Heart right ventricle (tissue), 16 donors: ENCODE measurements around the gene ACVRL1. TPM values are rescaled to one million over a fixed set of nuclear protein-coding genes. Genes with fewer than 3 reads are reported as not detected.
A peak's percentile ranks its signal among the peaks of the same experiment; 100 is the strongest.

ENCODE experiments used
- ATAC-seq, 8 donors: fragments of 200-7000 bp; cut with Tn5 transposase; one replicate each; pipeline ENCODE4 v1.9.1; 2020; ENCODE audit warnings: mild to moderate bottlenecking in 8 of 8, moderate library complexity in 8 of 8, moderate number of reproducible peaks in 1 of 8
- DNase-seq, 2 donors: peaks; one replicate each; pipeline ENCODE4 v3.0.0-alpha.2; 2020
- H3K27ac ChIP-seq, 10 donors: fragments of 200-600 bp; sonication (generic) in 2 of 10; one replicate each; pipeline versions ENCODE4 v1.5.0 to v1.8.0; 2020 to 2022; ENCODE audit warnings: mild to moderate bottlenecking in 3 of 10
- H3K27me3 ChIP-seq, 7 donors: fragments of 200-600 bp; one replicate each; pipeline ENCODE4 v1.8.0; 2021 to 2022; ENCODE audit warnings: mild to moderate bottlenecking in 2 of 7
- H3K36me3 ChIP-seq, 9 donors: fragments of 200-600 bp; sonication (generic) in 1 of 9; one replicate each; pipeline versions ENCODE4 v1.5.0 to v1.8.0; 2020 to 2022; ENCODE audit warnings: mild to moderate bottlenecking in 2 of 9
- H3K4me1 ChIP-seq, 9 donors: fragments of 200-600 bp; sonication (generic) in 1 of 9; one replicate each; pipeline versions ENCODE4 v1.5.0 to v1.8.0; 2020 to 2022; ENCODE audit warnings: mild to moderate bottlenecking in 4 of 9
- H3K4me3 ChIP-seq, 10 donors: fragments of 200-600 bp; sonication (generic) in 2 of 10; one replicate each; pipeline versions ENCODE4 v1.5.0 to v1.8.0; 2020 to 2022; ENCODE audit warnings: mild to moderate bottlenecking in 7 of 10, moderate library complexity in 2 of 10
- H3K9me3 ChIP-seq, 11 donors: fragments of 200-600 bp in 10 of 11; sonication (generic) in 2 of 11; one replicate each; pipeline versions ENCODE4 v1.5.0 to v1.8.0; 2013 to 2022; ENCODE audit warnings: mild to moderate bottlenecking in 2 of 11, control low read depth in 1 of 11, moderate library complexity in 1 of 11
- WGBS, 2 donors: extraction: QIAGEN DNeasy Blood & Tissue Kit; methylation state at CpG; one replicate each; pipeline ENCODE4 v1.1.7; 2013; ENCODE audit warnings: inconsistent platforms in 1 of 2; 5-methylcytosine and 5-hydroxymethylcytosine counted together
- intact Hi-C, 10 donors: fragments of 100-400 bp; cut with DNase I; formaldehyde crosslinking; loops; one replicate each; pipeline versions ENCODE4 v1.11.1 to v1.14.2; 2022
- polyA plus RNA-seq, 2 donors: library from polyadenylated mRNA; stranded (reverse); fragments of 200-250 nt; gene quantifications; one replicate each; pipeline ENCODE4 v1.2.3, GENCODE V29; 2013
- total RNA-seq, 10 donors: library from RNA; stranded (reverse); fragmentation: NEBNext Ultra II Directional in 3 of 10; extraction: Animal tissue kit (Norgen Biotek cat#: 25700) in 3 of 10; gene quantifications; one replicate each; pipeline versions ENCODE4 v1.2.1 to v1.2.4, GENCODE V29; 2021 to 2023
- TF ChIP-seq, protein P1 (sequence below), 9 donors: fragments of 200-600 bp; sonication (generic) in 2 of 9; IDR thresholded peaks; one replicate each; pipeline versions ENCODE4 v1.5.0 to v1.8.0; 2021 to 2022; ENCODE audit warnings: antibody characterized with exemption in 9 of 9, mild to moderate bottlenecking in 5 of 9, moderate library complexity in 1 of 9
- donor health status: Arrhythmogenic right ventricular cardiomyopathy.
- donor health status: ischemic (EF 13 %, LVEDD 7.1; RV severe dilation, severe dysfunction).
- donor health status: healthy with polysubstance abuse.
- donor health status: DM: no; HTN: yes; CAD: no.
- donor health status: DM: no; HTN: no; CAD: no.
- donor health status: ischemic (EF 25% LVEDD 6.9; RV normal size, moderate dysfunction).
- donor health status: ischemic (EF 25% LVEDD 5.7; RV mildly dilated, moderate dysfunction).
- donor health status: healthy.
- donor health status: DM: yes; HTN: yes; CAD: no.
- donor health status: Ischemic cardiomyopathy.
- donor health status: ischemic (EF 35%, LVEDD 5.7; RV mildly dilated, moderate dysfunction).
- donor health status: nonischemic (EF 11% LVEDD 7.7; RV severe dilation, severe dysfunction).
- donor health status: DM: yes; HTN: yes; CAD: no.
- donor health status: PGD.
- donor health status: ischemic (EF 29% LVEDD 5.4; RV normal size, mild dysfunction).
- donor health status: nonischemic (EF 23%, LVEDD 6.1; RV moderate dilation, normal function).

The ACVRL1 gene
- total and polyA plus RNA-seq, 12 donors: 16.6 to 68.0 (median 30.4) TPM

DNA sequence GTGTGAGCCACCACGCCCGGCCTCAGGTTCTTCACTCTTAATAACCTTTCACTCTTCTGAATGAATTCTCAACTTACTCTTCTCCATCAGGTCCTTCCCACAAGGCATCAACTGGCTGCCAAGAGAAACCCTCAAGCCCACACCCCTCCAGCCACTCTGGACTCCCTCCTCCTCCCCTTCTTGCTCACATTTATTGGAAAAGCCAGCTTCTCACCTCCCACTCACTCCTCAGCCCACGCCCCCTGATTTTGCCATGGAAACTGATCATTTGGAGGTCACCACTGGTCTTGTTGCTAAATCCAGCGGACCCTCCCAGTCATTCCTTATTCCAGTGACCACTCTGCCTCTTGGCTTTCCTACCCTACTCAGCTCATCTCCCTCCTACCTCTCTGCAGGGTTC, 26.8 kb downstream of the ACVRL1 start:
- TF ChIP-seq, protein P1, sequence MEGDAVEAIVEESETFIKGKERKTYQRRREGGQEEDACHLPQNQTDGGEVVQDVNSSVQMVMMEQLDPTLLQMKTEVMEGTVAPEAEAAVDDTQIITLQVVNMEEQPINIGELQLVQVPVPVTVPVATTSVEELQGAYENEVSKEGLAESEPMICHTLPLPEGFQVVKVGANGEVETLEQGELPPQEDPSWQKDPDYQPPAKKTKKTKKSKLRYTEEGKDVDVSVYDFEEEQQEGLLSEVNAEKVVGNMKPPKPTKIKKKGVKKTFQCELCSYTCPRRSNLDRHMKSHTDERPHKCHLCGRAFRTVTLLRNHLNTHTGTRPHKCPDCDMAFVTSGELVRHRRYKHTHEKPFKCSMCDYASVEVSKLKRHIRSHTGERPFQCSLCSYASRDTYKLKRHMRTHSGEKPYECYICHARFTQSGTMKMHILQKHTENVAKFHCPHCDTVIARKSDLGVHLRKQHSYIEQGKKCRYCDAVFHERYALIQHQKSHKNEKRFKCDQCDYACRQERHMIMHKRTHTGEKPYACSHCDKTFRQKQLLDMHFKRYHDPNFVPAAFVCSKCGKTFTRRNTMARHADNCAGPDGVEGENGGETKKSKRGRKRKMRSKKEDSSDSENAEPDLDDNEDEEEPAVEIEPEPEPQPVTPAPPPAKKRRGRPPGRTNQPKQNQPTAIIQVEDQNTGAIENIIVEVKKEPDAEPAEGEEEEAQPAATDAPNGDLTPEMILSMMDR (IDR thresholded peaks at IDR 0.05): no peak
- ATAC-seq: no peak
- no peak for DNase-seq
- Histone ChIP-seq H3K27me3 (no peaks in the 10 kb centered on the region), H3K4me3 (no peak overlapping the region), H3K36me3 (no peaks in the 10 kb centered on the region), H3K27ac (no peak overlapping the region), H3K4me1 (peaks cover 0 to 12% (median 0%) of the 10 kb centered on the region in 9 donors), H3K9me3 (no peaks in the 10 kb centered on the region)
- WGBS, 2 donors: 96 to 97% methylated on average over 4 of the region's 4 CpGs
- intact Hi-C loops: no loop called here

DNA sequence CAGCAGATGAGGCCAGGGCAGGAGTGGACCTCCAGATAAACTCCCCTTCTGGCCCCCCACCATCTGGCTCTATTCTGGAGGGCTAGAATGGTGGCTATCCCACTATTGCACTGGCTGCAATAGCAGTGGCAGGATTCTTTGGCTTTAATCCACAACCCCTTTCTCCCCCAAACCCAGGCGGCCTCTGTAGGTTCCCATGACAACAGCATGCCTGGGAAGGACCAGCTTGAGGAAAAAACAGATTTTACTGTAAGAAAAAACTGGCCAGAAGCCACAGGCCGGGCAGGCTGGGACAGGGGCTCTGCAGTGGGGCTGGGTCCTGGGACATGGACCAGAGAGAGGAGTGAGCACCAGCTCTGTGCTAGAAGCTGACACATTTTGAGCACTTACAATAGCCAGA, 30.6 kb downstream of the ACVRL1 start:
- intact Hi-C loops: loop anchor here in 1 of 10 donors (5.0 kb wide), 1 partner anchor 44 kb away; no protein-coding TSS in a partner anchor
- Histone ChIP-seq H3K27ac (no peak overlapping the region), H3K27me3 (no peaks in the 10 kb centered on the region), H3K9me3 (no peaks in the 10 kb centered on the region), H3K4me3 (no peak overlapping the region), H3K36me3 (no peaks in the 10 kb centered on the region), H3K4me1 (peaks cover 3 to 16% (median 10%) of the 10 kb centered on the region in 9 donors)
- WGBS, 2 donors: 83 to 84% methylated on average over 2 of the region's 2 CpGs
- ATAC-seq: no peak
- TF ChIP-seq, protein P1 (IDR thresholded peaks at IDR 0.05): no peak
- DNase-seq: no peak

DNA sequence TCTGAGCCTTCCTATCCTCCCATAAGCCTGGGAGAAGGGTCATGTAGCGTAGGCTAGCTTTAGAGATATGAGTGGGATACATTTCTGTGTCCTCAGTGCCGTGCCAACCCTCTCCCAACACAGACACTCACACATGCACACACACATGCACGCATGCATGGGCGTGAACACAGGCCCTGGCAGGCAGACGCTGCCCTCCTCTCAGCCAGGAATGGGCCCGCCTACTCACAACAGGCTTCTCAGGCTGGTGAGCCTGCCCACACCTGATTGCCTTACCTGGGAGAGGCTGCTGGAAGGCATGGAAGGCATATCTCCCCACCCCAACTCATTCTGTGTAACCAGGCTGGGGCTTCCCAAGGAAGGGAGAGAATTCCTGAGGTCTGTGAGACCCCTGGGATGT, 31.4 kb downstream of the ACVRL1 start:
- Histone ChIP-seq H3K27ac (no peak overlapping the region), H3K4me1 (peaks cover 3 to 16% (median 10%) of the 10 kb centered on the region in 9 donors), H3K4me3 (no peak overlapping the region), H3K9me3 (peaks cover 0 to 3% (median 0%) of the 10 kb centered on the region in 11 donors), H3K27me3 (no peaks in the 10 kb centered on the region), H3K36me3 (no peaks in the 10 kb centered on the region)
- 94 to 95% methylated on average over 6 of the region's 6 CpGs for WGBS, 2 donors
- TF ChIP-seq, protein P1 (IDR thresholded peaks at IDR 0.05): no peak
- ATAC-seq: no peak
- DNase-seq: no peak
- intact Hi-C loops: loop anchor here in 1 of 10 donors (5.0 kb wide), 1 partner anchor 44 kb away; no protein-coding TSS in a partner anchor

DNA sequence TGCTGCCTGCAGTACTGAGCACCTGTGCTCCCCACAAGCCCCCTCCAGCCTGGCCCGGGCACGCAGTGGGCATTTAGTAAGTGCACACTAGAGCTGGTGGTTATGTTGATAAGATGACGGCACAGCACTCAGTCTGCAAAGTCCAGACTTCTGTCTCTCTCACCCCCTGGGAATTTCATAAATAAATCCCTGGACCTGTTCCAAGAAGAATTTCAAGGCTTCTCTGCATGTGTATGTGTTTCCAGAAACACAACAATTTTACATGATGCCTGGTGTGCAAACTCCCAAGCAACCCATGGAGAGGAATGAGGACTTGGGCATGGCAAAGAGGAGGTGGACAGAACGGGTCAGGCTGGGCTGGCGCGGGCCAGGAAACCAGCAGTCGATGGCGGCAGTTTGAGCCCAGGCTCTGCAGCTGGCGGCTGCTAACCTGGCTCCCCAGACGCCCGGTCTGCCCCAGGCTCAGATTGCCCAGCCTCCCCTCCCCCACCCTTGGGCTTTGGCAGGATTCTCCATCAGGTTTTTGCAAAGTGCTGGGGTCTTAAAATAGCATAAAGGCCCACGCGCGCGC, 33.8 kb downstream of the ACVRL1 start:
- H3K27me3 ChIP-seq: no peaks in the 10 kb centered on the region
- WGBS, 2 donors: 12 to 26% methylated on average over 15 of the region's 15 CpGs
- H3K36me3 ChIP-seq: no peaks in the 10 kb centered on the region
- ATAC-seq (peak; percentile 44 to 76 (median 62)), DNase-seq (peak in 1 of 2 donors; percentile 30)
- H3K4me1 ChIP-seq: peaks cover 3 to 16% (median 10%) of the 10 kb centered on the region in 9 donors
- TF ChIP-seq, protein P1 (IDR thresholded peaks at IDR 0.05): no peak
- no peak overlapping the region for H3K27ac ChIP-seq
- intact Hi-C loops: no loop called here
- H3K9me3 ChIP-seq: peaks cover 0 to 23% (median 13%) of the 10 kb centered on the region in 11 donors
- no peak overlapping the region for H3K4me3 ChIP-seq
